Frontal cortex (tissue), 4 donors: ENCODE data around the gene KDM2A. TPM values are rescaled to one million over a fixed set of nuclear protein-coding genes. Genes with fewer than 3 reads are reported as not detected.

ENCODE experiments used
- DNase-seq, 2 donors: peaks; one replicate each; pipeline ENCODE4 v3.0.0; 2012; ENCODE audit warnings: low spot score in 2 of 2
- FAIRE-seq: peaks from 2 replicates; lab custom pipeline; 2012; peaks lifted over from hg19 to GRCh38; lab: Jason Lieb, UNC
- total RNA-seq: library from RNA; depleted of rRNA; stranded (reverse); fragments of >200 nt; gene quantifications from one replicate; pipeline ENCODE4 v1.2.3, GENCODE V29; 2014
- donor health status: control.
- donor health status: control.
- donor health status: control.

The KDM2A gene
- total RNA-seq, 1 donor from 2014 or later: 35.5 TPM

DNA sequence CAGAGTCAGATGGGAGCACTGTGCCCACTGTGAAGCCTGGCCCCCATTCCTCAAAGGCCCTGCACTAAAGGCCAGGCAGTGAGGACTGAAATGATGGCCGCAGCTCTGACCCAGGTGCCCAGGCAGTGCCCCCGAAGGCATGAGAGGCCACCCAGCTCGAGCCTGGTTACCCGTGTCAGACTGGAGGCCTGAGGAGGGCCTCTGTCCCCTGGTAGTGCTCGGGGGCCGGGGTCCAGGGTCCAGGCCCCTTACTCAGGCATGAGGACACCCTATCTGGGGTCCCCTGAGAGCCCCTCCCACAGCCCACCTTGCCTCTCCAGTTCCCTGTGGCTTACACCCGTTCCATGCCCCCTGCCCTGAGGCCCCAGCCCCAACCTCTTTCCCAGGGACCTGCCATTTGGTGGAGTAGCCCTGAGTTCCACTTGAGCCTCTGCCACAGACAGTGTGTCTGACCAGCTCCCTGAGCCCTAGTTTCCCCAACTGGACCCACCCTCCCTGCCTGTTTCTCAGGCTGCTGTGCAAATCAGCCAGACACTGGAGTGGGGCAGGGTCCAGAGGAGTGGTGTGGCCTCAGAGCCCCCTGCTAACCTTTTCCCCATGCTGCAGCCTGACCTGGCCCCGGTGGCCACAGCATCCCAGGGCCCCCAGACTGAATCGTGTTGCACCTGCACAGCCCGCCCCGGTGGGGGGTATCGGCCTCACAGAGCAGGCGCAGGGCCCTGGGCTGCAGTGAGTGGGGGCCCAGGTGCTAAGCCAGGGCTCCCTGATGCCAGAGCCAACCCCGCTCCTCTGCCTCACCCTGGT, 159.3 kb downstream of the KDM2A start:
- FAIRE-seq: no peak
- DNase-seq: no peak

DNA sequence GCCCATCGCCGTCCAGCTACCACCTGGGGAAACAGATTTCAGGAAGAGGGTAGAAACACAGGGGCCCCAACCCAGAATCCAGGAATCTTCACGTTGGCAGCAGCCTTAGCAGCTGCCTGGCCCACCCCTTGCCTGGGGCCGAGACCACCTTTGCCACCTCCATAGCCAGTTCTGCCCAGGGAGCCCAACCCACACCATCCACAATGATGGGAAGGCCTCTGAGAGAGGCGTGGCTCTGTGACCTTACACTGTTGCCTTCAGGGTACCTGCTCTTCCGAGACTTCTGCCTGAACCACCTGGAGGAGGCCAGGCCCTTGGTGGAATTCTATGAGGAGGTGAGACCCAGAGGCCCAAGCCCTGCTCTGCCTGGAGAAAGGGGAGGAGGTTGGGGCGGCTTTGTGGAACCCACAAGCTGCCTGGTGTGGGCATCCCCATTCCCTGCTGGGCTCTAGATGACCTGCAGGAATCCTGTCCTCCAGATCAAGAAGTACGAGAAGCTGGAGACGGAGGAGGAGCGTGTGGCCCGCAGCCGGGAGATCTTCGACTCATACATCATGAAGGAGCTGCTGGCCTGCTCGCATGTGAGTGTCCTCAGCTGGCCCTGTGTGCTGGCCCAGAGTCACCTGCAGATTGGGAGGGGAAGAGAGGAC, 160.0 kb downstream of the KDM2A start:
- no peak for FAIRE-seq
- DNase-seq: no peak

DNA sequence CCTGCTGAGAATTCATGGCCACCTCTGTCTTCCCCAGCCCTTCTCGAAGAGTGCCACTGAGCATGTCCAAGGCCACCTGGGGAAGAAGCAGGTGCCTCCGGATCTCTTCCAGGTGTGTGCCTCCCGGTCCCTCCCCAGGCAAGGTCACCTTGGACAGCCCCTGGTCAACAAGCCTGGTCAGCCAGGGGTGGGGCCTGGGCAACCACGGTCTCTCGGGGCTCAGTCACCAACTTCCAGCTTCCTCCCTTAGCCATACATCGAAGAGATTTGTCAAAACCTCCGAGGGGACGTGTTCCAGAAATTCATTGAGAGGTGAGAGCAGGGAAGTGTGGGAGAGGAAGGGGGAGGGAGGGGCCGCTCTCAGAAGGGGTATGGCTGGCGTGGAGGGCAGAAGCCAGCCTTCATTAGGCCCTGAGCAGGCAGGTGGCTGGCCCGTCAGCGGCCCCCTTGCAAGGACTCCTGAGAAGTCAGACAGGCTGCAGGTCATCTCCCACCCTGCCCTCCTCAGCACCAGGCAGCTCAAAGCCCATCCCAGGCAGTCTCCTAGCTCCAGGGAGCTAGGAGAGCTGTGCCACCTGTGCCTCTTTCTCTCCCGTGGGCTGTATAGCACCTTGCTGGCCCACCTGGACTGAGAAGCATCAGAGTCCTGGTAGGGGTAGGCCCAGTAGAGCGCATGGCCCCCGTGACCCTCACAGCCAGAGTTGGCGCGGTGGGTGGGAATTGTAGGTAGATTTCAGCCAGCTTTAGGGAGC, 160.7 kb downstream of the KDM2A start:
- DNase-seq: no peak
- FAIRE-seq: no peak

DNA sequence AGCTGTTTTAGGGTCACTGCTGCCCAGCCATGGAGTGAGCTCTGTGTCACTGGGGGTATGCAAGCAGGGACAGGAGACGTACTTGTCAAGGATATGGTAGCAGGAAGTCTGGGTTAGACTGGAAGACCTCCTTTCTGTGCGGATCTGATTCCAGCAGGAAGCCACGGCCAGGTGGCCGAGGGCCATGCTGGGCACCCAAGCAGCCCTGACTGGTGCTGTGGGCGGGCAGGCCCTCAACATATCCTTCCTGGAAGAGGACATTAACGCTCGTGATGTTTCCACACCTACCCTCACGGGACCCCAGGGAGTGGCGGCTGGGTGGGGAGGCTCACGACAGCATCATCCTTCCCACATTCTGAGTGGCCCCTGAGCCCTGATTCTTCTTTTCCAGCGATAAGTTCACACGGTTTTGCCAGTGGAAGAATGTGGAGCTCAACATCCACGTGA, 161.3 kb downstream of the KDM2A start:
- FAIRE-seq: no peak

DNA sequence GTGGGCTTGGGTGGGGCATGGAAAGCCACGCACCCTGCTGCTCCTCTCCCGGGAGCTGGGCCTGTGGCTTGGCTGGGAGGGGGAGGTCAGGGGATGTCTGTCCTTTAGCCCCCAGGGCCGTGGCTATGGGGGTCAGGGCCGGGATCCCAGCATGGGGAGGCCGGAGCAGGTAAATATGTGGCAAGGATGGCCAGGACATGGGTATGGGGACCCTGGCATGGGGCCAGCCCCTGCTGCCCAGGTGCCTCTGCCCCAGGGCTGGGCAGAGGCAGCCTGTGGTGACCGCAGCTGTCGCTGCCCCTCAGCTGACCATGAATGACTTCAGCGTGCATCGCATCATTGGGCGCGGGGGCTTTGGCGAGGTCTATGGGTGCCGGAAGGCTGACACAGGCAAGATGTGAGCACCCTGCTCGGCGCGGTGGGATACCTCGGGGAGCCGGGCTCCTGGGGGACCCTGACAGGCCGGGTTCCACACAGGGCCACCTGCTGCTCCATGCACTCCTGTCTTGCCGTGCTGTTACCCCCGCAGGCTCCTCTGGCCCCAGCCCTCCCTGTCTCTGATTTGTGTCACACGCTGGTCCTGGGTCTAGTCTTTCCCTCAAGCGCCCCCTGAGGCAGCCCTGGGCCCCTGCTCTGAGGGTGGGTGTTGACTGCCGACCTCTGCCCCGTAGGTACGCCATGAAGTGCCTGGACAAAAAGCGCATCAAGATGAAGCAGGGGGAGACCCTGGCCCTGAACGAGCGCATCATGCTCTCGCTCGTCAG, 161.9 kb downstream of the KDM2A start:
- DNase-seq: no peak
- FAIRE-seq: no peak

More for the DNA sequence above, 161.3 kb downstream of the KDM2A start:
- no peak for DNase-seq

DNA sequence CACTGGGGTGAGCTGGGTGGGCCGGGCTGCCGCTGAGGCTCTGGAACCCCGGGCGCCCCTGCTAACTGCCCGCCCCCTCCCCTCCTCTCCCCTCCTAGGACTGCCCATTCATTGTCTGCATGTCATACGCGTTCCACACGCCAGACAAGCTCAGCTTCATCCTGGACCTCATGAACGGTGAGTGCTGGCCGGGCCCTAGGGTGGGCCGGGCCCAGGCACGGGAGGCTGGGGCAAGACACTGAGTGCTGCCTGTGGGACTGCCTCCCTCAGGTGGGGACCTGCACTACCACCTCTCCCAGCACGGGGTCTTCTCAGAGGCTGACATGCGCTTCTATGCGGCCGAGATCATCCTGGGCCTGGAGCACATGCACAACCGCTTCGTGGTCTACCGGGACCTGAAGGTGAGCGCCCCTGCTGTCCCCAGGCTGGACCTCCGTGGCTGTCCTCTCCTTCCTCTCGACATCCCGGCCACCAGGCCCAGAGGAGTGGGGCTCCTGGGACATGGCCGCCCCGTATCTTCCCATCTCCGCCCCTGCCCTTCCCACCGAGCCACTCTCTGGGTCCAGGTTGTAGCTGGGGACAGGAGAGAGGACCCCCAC, 162.6 kb downstream of the KDM2A start:
- DNase-seq (no peak), FAIRE-seq (no peak)

DNA sequence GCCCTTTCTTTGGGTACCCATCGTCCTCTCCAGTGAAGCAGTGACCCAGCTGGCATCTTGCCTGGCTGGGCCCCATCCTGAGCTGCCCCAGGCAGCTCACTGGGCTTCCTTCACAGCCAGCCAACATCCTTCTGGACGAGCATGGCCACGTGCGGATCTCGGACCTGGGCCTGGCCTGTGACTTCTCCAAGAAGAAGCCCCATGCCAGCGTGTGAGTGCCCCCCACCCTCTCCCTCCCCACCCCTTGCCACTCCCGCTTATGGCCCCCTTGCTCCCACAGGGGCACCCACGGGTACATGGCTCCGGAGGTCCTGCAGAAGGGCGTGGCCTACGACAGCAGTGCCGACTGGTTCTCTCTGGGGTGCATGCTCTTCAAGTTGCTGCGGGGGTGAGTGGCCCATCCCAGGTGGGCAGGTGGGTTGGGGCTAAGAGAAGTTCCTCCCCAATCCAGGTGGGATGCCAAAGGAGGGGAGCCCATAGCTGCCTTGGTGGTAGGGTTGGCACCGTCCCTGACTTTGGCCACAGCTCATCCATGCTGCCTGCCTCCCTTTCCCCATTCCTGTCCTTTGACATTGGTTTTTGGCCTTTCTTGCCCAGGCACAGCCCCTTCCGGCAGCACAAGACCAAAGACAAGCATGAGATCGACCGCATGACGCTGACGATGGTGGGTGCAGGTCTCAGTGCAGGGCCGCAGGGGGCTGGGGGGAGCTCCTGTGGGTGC, 163.3 kb downstream of the KDM2A start:
- no peak for FAIRE-seq
- no peak for DNase-seq

DNA sequence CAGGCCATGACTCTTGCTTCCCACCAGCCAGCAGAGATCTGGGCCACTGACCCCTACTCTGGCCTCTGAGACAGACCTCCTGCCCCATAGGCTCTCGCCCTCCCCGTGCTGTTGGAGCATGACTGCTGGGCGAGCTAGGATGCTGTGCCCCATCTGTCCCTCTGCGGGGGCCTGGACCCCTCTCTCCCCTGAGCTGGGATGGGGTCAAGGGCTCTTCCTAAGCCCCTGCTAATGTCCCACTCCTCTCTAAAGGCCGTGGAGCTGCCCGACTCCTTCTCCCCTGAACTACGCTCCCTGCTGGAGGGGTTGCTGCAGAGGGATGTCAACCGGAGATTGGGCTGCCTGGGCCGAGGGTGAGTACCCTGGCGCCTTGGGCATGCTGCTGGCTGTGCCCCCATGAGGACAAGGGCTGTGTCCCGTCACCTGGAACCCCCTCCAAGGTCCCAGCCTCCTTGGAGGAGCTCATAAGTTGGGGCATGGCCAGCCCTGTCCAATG, 163.9 kb downstream of the KDM2A start:
- FAIRE-seq (no peak), DNase-seq (no peak)

DNA sequence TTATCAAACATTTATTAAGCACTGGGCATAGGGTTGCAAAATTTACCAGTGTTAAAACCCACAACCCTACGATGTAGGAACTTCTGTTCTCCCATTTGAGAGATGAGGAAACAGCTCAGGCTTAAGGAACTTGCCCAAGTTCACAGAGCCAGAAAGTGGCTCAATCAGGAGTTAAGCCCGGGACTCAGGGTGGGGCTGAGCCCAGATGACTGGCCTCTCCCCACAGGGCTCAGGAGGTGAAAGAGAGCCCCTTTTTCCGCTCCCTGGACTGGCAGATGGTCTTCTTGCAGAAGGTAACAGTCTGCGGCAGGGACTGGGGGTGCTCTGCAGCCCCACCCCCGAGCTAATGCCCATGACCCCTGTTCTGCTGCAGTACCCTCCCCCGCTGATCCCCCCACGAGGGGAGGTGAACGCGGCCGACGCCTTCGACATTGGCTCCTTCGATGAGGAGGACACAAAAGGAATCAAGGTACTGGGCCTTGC, 164.5 kb downstream of the KDM2A start:
- FAIRE-seq (no peak), DNase-seq (no peak)

DNA sequence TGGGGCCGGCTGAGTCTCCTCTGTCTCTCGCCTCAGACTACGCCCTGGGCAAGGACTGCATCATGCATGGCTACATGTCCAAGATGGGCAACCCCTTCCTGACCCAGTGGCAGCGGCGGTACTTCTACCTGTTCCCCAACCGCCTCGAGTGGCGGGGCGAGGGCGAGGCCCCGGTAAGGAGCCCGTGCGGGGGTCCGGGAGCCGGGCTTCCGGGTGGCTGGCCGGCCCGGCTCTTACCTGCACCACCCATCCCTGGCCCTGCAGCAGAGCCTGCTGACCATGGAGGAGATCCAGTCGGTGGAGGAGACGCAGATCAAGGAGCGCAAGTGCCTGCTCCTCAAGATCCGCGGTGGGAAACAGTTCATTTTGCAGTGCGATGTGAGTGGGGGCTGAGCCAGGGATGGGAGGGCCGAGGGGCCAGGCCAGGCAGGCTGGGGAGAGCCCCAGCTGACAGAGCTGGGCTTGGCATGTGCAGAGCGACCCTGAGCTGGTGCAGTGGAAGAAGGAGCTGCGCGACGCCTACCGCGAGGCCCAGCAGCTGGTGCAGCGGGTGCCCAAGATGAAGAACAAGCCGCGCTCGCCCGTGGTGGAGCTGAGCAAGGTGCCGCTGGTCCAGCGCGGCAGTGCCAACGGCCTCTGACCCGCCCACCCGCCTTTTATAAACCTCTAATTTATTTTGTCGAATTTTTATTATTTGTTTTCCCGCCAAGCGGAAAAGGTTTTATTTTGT, 165.9 kb downstream of the KDM2A start:
- FAIRE-seq (no peak), DNase-seq (no peak)

DNA sequence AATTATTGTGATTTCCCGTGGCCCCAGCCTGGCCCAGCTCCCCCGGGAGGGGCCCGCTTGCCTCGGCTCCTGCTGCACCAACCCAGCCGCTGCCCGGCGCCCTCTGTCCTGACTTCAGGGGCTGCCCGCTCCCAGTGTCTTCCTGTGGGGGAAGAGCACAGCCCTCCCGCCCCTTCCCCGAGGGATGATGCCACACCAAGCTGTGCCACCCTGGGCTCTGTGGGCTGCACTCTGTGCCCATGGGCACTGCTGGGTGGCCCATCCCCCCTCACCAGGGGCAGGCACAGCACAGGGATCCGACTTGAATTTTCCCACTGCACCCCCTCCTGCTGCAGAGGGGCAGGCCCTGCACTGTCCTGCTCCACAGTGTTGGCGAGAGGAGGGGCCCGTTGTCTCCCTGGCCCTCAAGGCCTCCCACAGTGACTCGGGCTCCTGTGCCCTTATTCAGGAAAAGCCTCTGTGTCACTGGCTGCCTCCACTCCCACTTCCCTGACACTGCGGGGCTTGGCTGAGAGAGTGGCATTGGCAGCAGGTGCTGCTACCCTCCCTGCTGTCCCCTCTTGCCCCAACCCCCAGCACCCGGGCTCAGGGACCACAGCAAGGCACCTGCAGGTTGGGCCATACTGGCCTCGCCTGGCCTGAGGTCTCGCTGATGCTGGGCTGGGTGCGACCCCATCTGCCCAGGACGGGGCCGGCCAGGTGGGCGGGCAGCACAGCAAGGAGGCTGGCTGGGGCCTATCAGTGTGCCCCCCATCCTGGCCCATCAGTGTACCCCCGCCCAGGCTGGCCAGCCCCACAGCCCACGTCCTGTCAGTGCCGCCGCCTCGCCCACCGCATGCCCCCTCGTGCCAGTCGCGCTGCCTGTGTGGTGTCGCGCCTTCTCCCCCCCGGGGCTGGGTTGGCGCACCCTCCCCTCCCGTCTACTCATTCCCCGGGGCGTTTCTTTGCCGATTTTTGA, 166.8 kb downstream of the KDM2A start:
- FAIRE-seq (no peak), DNase-seq (no peak)

DNA sequence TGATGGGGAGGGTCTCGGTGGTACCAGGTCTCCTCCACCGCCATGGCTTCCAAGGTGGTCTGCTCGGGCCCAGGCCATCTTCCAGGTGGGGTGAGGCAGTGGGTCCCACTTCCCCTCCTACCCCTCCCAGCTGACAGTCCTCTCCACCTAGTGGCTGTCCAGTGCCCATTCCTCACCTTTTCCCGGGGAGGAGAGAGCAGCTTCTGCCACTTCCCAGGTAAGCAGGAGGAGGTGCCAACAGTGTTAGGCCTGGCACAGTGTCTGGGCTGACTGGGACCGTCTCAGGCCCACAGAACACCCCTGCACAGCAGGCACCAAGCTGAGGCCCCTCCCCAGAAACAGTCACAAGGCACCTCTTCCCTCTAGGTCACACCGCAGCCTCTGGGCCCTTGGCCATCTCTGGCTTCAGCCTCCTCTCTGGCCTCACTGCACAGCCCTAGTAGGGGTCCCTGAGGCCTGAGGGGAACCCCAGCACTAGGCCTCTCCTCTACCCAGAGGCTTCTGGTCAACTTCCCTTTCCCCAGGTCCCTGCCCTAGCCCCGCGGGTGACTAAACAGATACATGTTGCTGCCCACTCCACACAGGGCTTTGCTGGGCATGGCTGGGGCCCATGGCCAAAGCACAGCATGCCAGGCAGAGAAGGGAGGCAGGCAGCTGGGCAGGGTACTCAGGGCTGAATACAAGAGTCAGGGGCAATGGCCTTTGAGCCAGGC, 167.7 kb downstream of the KDM2A start:
- DNase-seq: no peak
- no peak for FAIRE-seq

DNA sequence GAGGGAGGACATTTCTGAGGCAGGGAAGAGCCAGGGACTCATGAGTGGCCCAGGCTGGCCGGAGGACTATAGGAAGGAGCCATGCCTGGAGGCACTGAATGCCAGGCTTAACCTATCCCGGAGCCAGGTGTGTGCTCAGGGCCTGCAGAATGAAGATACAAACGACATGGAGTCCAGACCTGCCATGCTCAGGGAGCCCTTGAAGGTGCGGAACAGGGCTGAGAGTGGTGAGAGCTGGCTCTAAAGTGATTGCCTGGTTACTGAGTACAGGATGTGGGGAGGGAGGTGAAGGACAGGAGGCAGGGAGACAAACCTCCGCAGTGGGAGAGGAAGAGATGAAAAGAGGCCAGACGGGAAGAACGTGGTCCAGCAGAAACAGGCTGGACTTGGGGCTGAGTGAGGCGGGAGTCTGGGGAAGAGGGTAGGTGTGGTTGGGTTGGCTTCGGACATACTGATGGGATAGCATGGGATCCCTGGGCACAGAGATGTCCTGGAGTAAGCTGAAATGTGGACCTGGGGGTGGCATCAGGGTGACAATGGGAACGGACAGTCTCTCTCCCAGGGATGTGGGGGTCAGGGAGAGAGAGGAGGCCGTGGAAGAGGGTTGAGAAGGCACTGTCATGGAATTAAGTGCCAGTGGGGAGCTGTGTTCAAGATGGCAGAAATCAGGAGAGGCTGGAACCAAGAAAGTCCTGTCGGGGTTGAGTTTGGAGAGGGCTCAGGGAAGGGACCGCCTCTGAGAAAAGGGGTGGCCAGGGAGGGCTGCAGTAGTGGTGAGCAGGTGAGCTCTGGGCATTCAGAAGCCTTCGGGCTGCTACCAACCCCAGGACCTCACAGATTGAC, 168.5 kb downstream of the KDM2A start:
- FAIRE-seq (no peak), DNase-seq (no peak)

DNA sequence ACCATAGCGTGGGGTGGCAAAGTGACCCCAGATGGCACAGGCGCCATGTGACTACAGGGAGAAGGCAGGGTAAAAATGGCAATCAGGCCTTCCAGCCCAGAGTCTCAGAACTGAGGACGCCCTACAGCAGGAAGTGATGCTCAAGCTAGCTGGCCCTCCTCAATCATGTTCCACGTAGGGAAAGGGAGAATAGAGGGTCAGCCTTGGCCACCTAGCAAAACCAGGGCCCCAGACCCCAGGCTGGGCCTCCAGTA, 169.1 kb downstream of the KDM2A start:
- DNase-seq (no peak), FAIRE-seq (no peak)

DNA sequence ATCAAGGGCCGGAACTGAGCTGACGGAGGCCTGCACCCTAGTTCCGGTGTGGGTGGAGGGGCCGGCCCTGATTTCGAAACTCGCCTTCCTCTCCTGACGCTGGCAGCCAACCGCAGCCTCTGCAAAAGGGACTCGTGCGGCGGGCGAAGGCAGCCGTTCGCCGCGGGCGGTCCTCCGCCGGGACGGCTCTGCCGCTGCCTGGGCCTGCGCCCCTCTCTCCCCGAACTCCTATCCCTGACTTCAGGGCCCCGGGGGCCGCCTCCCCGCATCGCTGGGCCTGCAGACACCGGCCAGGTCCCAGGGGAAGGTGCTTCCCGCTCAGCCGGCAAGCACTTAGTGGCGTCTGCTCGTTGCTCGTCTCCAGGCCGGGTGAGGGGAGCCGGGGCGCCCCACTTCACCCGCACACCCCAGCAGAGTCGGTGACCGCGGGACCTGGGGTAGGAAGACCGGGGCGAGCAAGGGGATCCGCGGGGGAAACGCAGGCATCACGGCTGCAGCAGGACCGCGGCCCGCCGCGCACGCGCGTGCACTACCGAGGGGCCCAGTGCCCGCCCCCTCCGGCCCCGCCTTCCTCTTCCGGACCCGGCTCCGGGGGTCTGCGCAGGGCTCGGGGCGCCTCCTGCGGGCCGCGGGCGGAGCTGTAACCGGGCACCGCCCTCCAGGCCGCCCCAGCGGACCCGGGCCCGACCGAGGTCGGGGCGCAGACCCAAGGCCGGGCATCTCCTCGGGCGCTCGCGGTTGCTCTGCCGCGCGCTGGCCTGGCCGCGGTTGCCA, 169.6 kb downstream of the KDM2A start:
- DNase-seq (peak; percentile 66 to 75), FAIRE-seq (no peak)
